HepG2 (cell line): Measurements from ENCODE around the gene DND1. TPM values are rescaled to one million over a fixed set of nuclear protein-coding genes. Genes with fewer than 3 reads are reported as not detected.

Source experiments
- ATF4 ChIP-seq, 2 experiments: fragments of 450-650 bp in 1 of 2; sonication (generic) in 1 of 2; formaldehyde crosslinking; IDR thresholded peaks; 2 replicates each; pipeline versions ENCODE4 v1.5.0 to v1.8.0; 2020 to 2022; ENCODE audit warnings: mild to moderate bottlenecking in 1 of 2, missing genetic modification reagents in 1 of 2
- CBFB ChIP-seq: sonication (generic); formaldehyde crosslinking; IDR thresholded peaks from 2 replicates; pipeline ENCODE4 v1.4.0; 2020; ENCODE audit warnings: missing genetic modification reagents
- CBX2 ChIP-seq, 2 experiments: fragments of 200-600 bp in 1 of 2; sonication (generic); formaldehyde crosslinking in 1 of 2; IDR thresholded peaks; 2 replicates each; pipeline versions ENCODE4 v1.7.0 to v1.8.1; 2018 to 2022; ENCODE audit warnings: low read depth in 2 of 2, low read length in 1 of 2, mild to moderate bottlenecking in 1 of 2, missing genetic modification reagents in 1 of 2
- FOSL1 ChIP-seq: sonication (generic); formaldehyde crosslinking; IDR thresholded peaks from 2 replicates; pipeline ENCODE4 v1.9.0; 2021; ENCODE audit warnings: missing genetic modification reagents, borderline replicate concordance
- FOSL2 ChIP-seq: sonication (generic); formaldehyde crosslinking; IDR thresholded peaks from 2 replicates; pipeline ENCODE4 v1.4.0; 2020; ENCODE audit warnings: missing genetic modification reagents
- IRF2 ChIP-seq: IDR thresholded peaks from 2 replicates; pipeline ENCODE4 v1.6.1; 2018; ENCODE audit warnings: missing genetic modification reagents, missing compliant biosample characterization
- KDM4B ChIP-seq: sonication (generic); formaldehyde crosslinking; IDR thresholded peaks from 2 replicates; pipeline ENCODE4 v1.4.0; 2020; ENCODE audit warnings: missing genetic modification reagents
- MEIS1 ChIP-seq: sonication (generic); formaldehyde crosslinking; IDR thresholded peaks from 2 replicates; pipeline ENCODE4 v1.9.0; 2021; ENCODE audit warnings: mild to moderate bottlenecking, missing genetic modification reagents, moderate library complexity, borderline replicate concordance
- MIER3 ChIP-seq: IDR thresholded peaks from 2 replicates; pipeline ENCODE4 v1.6.1; 2016; ENCODE audit warnings: missing compliant biosample characterization, borderline replicate concordance
- MYPOP ChIP-seq: sonication (generic); formaldehyde crosslinking; IDR thresholded peaks from 2 replicates; pipeline ENCODE4 v1.8.1; 2023; ENCODE audit warnings: mild to moderate bottlenecking, moderate library complexity, missing genetic modification reagents
- NCOA5 ChIP-seq: sonication (generic); formaldehyde crosslinking; IDR thresholded peaks from 2 replicates; pipeline ENCODE4 v1.4.0; 2020; ENCODE audit warnings: missing genetic modification reagents
- PBX3 ChIP-seq: sonication (generic); formaldehyde crosslinking; IDR thresholded peaks from 2 replicates; pipeline ENCODE4 v1.8.1; 2023; ENCODE audit warnings: missing genetic modification reagents, inconsistent platforms, borderline replicate concordance
- RFX1 ChIP-seq: fragments of 450-650 bp; IDR thresholded peaks from 2 replicates; pipeline ENCODE4 v1.6.1; 2017
- SALL1 ChIP-seq: sonication (generic); formaldehyde crosslinking; IDR thresholded peaks from 2 replicates; pipeline ENCODE4 v1.8.0; 2022; ENCODE audit warnings: mild to moderate bottlenecking, missing genetic modification reagents
- ZNF362 ChIP-seq: sonication (generic); formaldehyde crosslinking; IDR thresholded peaks from 2 replicates; pipeline ENCODE4 v1.4.0; 2020; ENCODE audit warnings: missing genetic modification reagents, mild to moderate bottlenecking, borderline replicate concordance
- ZNF605 ChIP-seq: sonication (generic); formaldehyde crosslinking; IDR thresholded peaks from 2 replicates; pipeline ENCODE4 v1.8.0; 2022; ENCODE audit warnings: mild to moderate bottlenecking, missing genetic modification reagents
- ZNF746 ChIP-seq: sonication (generic); formaldehyde crosslinking; IDR thresholded peaks from 2 replicates; pipeline ENCODE4 v1.8.0; 2022; ENCODE audit warnings: mild to moderate bottlenecking, missing genetic modification reagents
- ZNF841 ChIP-seq: sonication (generic); formaldehyde crosslinking; IDR thresholded peaks from 2 replicates; pipeline ENCODE4 v1.8.1; 2023; ENCODE audit warnings: missing genetic modification reagents, borderline replicate concordance
- polyA plus RNA-seq, 8 experiments: library from polyadenylated mRNA; depleted of rRNA in 3 of 8; stranded (reverse) in 7 of 8; unstranded in 1 of 8; fragments of >200 nt; fragmentation: Illumina TruSeq in 4 of 8; extraction: Trizol in 4 of 8; gene quantifications; 2 replicates each; pipeline versions ENCODE4 v1.2.1 to v1.2.3, GENCODE V29; 2011 to 2016; ENCODE audit warnings: low read depth in 4 of 8, missing spikeins in 1 of 8, mixed read lengths in 1 of 8; ENCODE audit not compliant: insufficient read depth in 1 of 8
- total RNA-seq, 5 experiments: library from RNA; depleted of rRNA; stranded (reverse); fragments of >200 nt; fragmentation: Illumina TruSeq; extraction: Trizol; gene quantifications; 2 replicates each; pipeline ENCODE4 v1.2.3, GENCODE V29; 2016; ENCODE audit warnings: low read depth in 1 of 5
- TF ChIP-seq, protein P1 (sequence below): sonication (generic); formaldehyde crosslinking; IDR thresholded peaks from 2 replicates; pipeline ENCODE4 v1.4.0; 2020; ENCODE audit warnings: missing genetic modification reagents, borderline replicate concordance

Gene DND1
- total and polyA plus RNA-seq, 2 of the 13 experiments (the other 11 are each of a cell fraction or from before 2014, with no cell fraction given) = 0.48 to 0.55 TPM

GRCh38 chr5:140664359-140665119 lies 8.8 kb downstream of the DND1 start, which contains the start of gene WDR55 (continued):
- TF ChIP-seq ZNF362 (CRISPR knock-in tag) (no peak), CBX2 (IDR thresholded peaks at IDR 0.05; ENCODE audit: low read depth, low read length) (no peak), CBX2 (CRISPR knock-in tag; IDR thresholded peaks at IDR 0.05; ENCODE audit: low read depth) (no peak), SALL1 (CRISPR knock-in tag) (peak; percentile 86), MYPOP (CRISPR knock-in tag) (peak; percentile 84; the same call in 1 of the 2 replicates), FOSL2 (CRISPR knock-in tag) (peak; percentile 37; the same call in 1 of the 2 replicates), IRF2 (CRISPR knock-in tag) (peak; percentile 34; the same call in 1 of the 2 replicates), MIER3 (CRISPR knock-in tag) (peak; percentile 49; the same call in 1 of the 2 replicates), PBX3 (no peak), NCOA5 (CRISPR knock-in tag) (no peak), ZNF746 (CRISPR knock-in tag) (no peak; the same call in 1 of the 2 replicates), ATF4 (CRISPR knock-in tag; IDR thresholded peaks at IDR 0.05) (0 out of 4 replicates have a peak, but pooled peaks of 1 of the 2 experiments have one; percentile 52), ZNF841 (CRISPR knock-in tag) (no peak), FOSL1 (CRISPR knock-in tag) (no peak), KDM4B (0 out of 2 replicates have a peak, but pooled peaks have one; percentile 42), MEIS1 (CRISPR knock-in tag) (peak; percentile 13; the same call in 1 of the 2 replicates), RFX1 (no peak), ZNF605 (peak; percentile 63; the same call in 1 of the 2 replicates), CBFB (CRISPR knock-in tag) (peak; percentile 74)
- TF ChIP-seq, protein P1, sequence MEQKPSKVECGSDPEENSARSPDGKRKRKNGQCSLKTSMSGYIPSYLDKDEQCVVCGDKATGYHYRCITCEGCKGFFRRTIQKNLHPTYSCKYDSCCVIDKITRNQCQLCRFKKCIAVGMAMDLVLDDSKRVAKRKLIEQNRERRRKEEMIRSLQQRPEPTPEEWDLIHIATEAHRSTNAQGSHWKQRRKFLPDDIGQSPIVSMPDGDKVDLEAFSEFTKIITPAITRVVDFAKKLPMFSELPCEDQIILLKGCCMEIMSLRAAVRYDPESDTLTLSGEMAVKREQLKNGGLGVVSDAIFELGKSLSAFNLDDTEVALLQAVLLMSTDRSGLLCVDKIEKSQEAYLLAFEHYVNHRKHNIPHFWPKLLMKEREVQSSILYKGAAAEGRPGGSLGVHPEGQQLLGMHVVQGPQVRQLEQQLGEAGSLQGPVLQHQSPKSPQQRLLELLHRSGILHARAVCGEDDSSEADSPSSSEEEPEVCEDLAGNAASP (CRISPR knock-in tag) = peak; percentile 99
